ENCODE measurements around the gene TM2D3.
"Not testable (repeated sequence)": the region's sequence is repeated elsewhere in the genome, so short reads cannot be mapped to it uniquely, and the experiment has no call there.

- not testable (repeated sequence) for TF ChIP-seq CTCF (IDR thresholded peaks at IDR 0.05; ENCODE audit: insufficient read depth, low read length); GABPA (IDR thresholded peaks at IDR 0.05; ENCODE audit: low read depth); SPI1 (IDR thresholded peaks at IDR 0.05; ENCODE audit: borderline replicate concordance, low read depth); POLR2AphosphoS5 (IDR thresholded peaks at IDR 0.05; ENCODE audit: low read depth); REST (IDR thresholded peaks at IDR 0.05; ENCODE audit: insufficient replicate concordance, low read depth)
Observed at GRCh38 chr15:101626729-101627128, 25.5 kb downstream of the TM2D3 start.

Data from HL-60 (cell line).